ENCODE results near the gene EPDR1.

- TF ChIP-seq ZNF274 (IDR thresholded peaks at IDR 0.05; ENCODE audit: low read depth, low read length) (no peak), SUZ12 (IDR thresholded peaks at IDR 0.05; ENCODE audit: extremely low read depth, insufficient read depth, insufficient read length) (no peak), YY1 (IDR thresholded peaks at IDR 0.05; ENCODE audit: insufficient read depth, insufficient read length) (no peak)
These were observed 79.2 kb downstream of the EPDR1 start for GRCh38 chr7:37999673-38000072.
